Left ventricle myocardium inferior (tissue), 1 donor: Measurements from ENCODE around the gene CD2. TPM values are rescaled to one million over a fixed set of nuclear protein-coding genes. Genes with fewer than 3 reads are reported as not detected.

Experiments used
- DNase-seq: peaks from one replicate; pipeline ENCODE4 v3.0.0-alpha.2; 2020
- H3K27ac ChIP-seq: fragments of 200-600 bp; replicated peaks from 2 replicates; pipeline ENCODE4 v1.8.0; 2021
- H3K27me3 ChIP-seq: fragments of 200-600 bp; 2 replicates; pipeline ENCODE4 v1.8.0; 2021; ENCODE audit warnings: low read depth
- H3K36me3 ChIP-seq: fragments of 200-600 bp; 2 replicates; pipeline ENCODE4 v1.8.0; 2021
- H3K4me1 ChIP-seq: fragments of 200-600 bp; 2 replicates; pipeline ENCODE4 v1.8.0; 2021
- H3K4me3 ChIP-seq: fragments of 200-600 bp; 2 replicates; pipeline ENCODE4 v1.8.0; 2021; ENCODE audit warnings: mild to moderate bottlenecking, moderate library complexity
- H3K9me3 ChIP-seq: fragments of 200-600 bp; replicated peaks from 2 replicates; pipeline ENCODE4 v1.8.0; 2021
- CTCF ChIP-seq: fragments of 200-600 bp; IDR thresholded peaks from 2 replicates; pipeline ENCODE4 v1.8.0; 2021; ENCODE audit warnings: antibody characterized with exemption, mild to moderate bottlenecking, borderline replicate concordance
- intact Hi-C: fragments of 100-400 bp; cut with micrococcal nuclease; formaldehyde crosslinking; loops from one replicate; pipeline ENCODE4 v1.11.0; 2022
- total RNA-seq: library from RNA; stranded (reverse); fragmentation: NEBNext Ultra II Directional; extraction: Animal tissue kit (Norgen Biotek cat#: 25700); gene quantifications from one replicate; pipeline ENCODE4 v1.2.1, GENCODE V29; 2021
- donor health status: DM: no; HTN: yes; CAD: no; lungs with severe emphysema.

The CD2 gene
- total RNA-seq, 1 donor from 2014 or later = 0.36 TPM

- no peak for TF ChIP-seq CTCF
- Histone ChIP-seq H3K36me3 (no peaks in the 10 kb centered on the region), H3K4me3 (no peak overlapping the region), H3K27me3 (peaks cover 4% of the 10 kb centered on the region), H3K4me1 (peaks cover 11% of the 10 kb centered on the region), H3K27ac (no peak overlapping the region), H3K9me3 (no peaks in the 10 kb centered on the region)
- intact Hi-C loops = no loop called here
- DNase-seq = no peak
Measured at GRCh38 chr1:116710420-116711262, 43.6 kb upstream of the CD2 start.

DNA sequence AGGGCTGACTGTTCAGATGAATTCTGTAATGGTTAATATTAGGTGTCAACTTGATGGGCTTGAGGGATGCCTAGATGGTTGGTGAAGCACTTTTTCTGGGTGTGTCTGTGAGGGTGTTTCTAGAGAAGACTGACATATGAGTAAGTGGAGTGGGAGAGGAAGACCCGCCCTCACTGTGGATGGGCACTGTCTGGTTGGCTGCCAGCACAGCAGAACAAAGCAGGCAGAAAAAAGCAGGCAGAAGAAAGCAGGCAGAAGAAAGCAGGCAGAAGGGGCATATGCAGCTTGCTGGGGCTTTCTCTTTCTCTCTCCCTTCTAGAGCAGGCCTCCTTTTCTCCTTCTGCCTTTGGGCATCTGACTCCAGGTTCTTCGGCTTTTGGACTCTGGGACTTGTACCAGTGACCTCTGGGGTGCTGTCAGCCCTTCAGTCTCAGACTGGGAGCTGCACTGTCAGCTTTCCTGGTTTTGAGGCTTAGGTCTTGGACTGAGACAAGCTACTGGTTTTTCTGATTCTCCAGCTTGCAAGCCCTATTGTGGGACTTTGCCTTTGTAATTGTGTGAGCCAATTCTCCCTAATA is 42.9 kb upstream of the CD2 start:
- TF ChIP-seq CTCF = no peak
- no peak for DNase-seq
- Histone ChIP-seq H3K4me3 (no peak overlapping the region), H3K36me3 (no peaks in the 10 kb centered on the region), H3K4me1 (peaks cover 11% of the 10 kb centered on the region), H3K9me3 (no peaks in the 10 kb centered on the region), H3K27ac (no peak overlapping the region), H3K27me3 (peaks cover 4% of the 10 kb centered on the region)
- intact Hi-C loops = no loop called here

GRCh38 chr1:116712510-116712909 is 41.7 kb upstream of the CD2 start:
- Histone ChIP-seq H3K27ac (no peak overlapping the region), H3K9me3 (no peaks in the 10 kb centered on the region), H3K36me3 (no peaks in the 10 kb centered on the region), H3K4me3 (no peak overlapping the region), H3K27me3 (peaks cover 4% of the 10 kb centered on the region), H3K4me1 (peaks cover 11% of the 10 kb centered on the region)
- intact Hi-C loops = no loop called here
- no peak for DNase-seq
- TF ChIP-seq CTCF = no peak

DNA sequence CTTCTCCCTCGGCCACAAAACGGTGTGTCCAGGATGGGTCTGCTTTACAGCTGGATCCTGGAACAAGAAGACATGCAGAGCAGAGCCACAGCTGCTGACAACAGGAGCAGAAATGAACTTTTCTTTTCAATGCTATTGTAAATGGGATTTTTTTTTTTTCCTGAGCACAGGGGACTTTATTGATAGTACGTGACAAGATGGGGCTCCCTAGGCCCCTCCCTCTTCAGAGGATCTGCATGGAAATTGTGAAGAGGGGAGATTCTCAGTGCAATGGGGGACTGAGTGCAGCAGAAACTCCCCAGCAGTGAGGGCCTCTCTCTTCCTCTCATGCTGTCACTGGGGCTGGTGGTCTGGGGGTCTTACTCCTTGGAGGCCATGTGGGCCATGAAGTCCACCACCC is 40.8 kb upstream of the CD2 start:
- no peaks in the 10 kb centered on the region for H3K9me3 ChIP-seq
- H3K27me3 ChIP-seq = peaks cover 4% of the 10 kb centered on the region
- H3K4me1 ChIP-seq = peaks cover 11% of the 10 kb centered on the region
- no peak for DNase-seq
- intact Hi-C loops = no loop called here
- H3K4me3 ChIP-seq = no peak overlapping the region
- no peak overlapping the region for H3K27ac ChIP-seq
- H3K36me3 ChIP-seq = no peaks in the 10 kb centered on the region
- TF ChIP-seq CTCF = no peak

GRCh38 chr1:116716391-116716790 is 37.8 kb upstream of the CD2 start:
- Histone ChIP-seq H3K4me3 (no peak overlapping the region), H3K36me3 (no peaks in the 10 kb centered on the region), H3K27ac (no peak overlapping the region), H3K9me3 (no peaks in the 10 kb centered on the region), H3K27me3 (peaks cover 4% of the 10 kb centered on the region), H3K4me1 (peaks cover 2% of the 10 kb centered on the region)
- intact Hi-C loops = no loop called here
- no peak for TF ChIP-seq CTCF
- DNase-seq = no peak
